Ascending aorta (tissue), 2 donors: Measurements from ENCODE around the gene NSL1. TPM values are rescaled to one million over a fixed set of nuclear protein-coding genes. Genes with fewer than 3 reads are reported as not detected.

ENCODE experiments used
- DNase-seq, 2 donors: peaks; one replicate each; pipeline ENCODE4 v3.0.0-alpha.2; 2019; ENCODE audit warnings: low spot score in 2 of 2
- H3K27ac ChIP-seq, 2 donors: fragments of 200-600 bp; sonication (generic); one replicate each; pipeline ENCODE4 v1.5.1; 2016 to 2017; ENCODE audit warnings: mild to moderate bottlenecking in 1 of 2
- H3K27me3 ChIP-seq: fragments of 200-600 bp; sonication (generic); one replicate; pipeline ENCODE4 v1.5.1; 2017
- H3K36me3 ChIP-seq, 2 donors: fragments of 200-600 bp; sonication (generic); one replicate each; pipeline ENCODE4 v1.5.1; 2016
- H3K4me1 ChIP-seq, 2 donors: fragments of 200-600 bp; sonication (generic); one replicate each; pipeline ENCODE4 v1.5.1; 2016 to 2017; ENCODE audit warnings: mild to moderate bottlenecking in 1 of 2
- H3K4me3 ChIP-seq, 2 donors: fragments of 200-600 bp; sonication (generic); one replicate each; pipeline ENCODE4 v1.5.1; 2016 to 2017; ENCODE audit warnings: mild to moderate bottlenecking in 1 of 2
- H3K9me3 ChIP-seq, 2 donors: fragments of 200-600 bp; sonication (generic); one replicate each; pipeline ENCODE4 v1.5.1; 2016
- CTCF ChIP-seq, 3 experiments: fragments of 200-600 bp in 2 of 3; fragments of 450-650 bp in 1 of 3; sonication (generic) in 2 of 3; IDR thresholded peaks; one replicate each; pipeline ENCODE4 v1.5.1; 2016 to 2019; ENCODE audit warnings: antibody characterized with exemption in 3 of 3, mild to moderate bottlenecking in 1 of 3, moderate library complexity in 1 of 3
- intact Hi-C: fragments of 100-400 bp; cut with DNase I; formaldehyde crosslinking; loops from one replicate; pipeline ENCODE4 v1.15.1; 2023
- total RNA-seq: library from RNA; depleted of rRNA; stranded (reverse); fragments of >200 nt; gene quantifications from one replicate; pipeline ENCODE4 v1.1.0, GENCODE V29; 2016

NSL1 gene
- total RNA-seq, 1 donor from 2014 or later, result 69.1 TPM

- Histone ChIP-seq H3K27me3 (no peaks in the 10 kb centered on the region), H3K36me3 (no peaks in the 10 kb centered on the region), H3K4me1 (no peaks in the 10 kb centered on the region), H3K27ac (no peak overlapping the region), H3K4me3 (no peak overlapping the region), H3K9me3 (peaks cover 7 to 9% of the 10 kb centered on the region in 2 donors)
- intact Hi-C loops, result no loop called here
- TF ChIP-seq CTCF (IDR thresholded peaks at IDR 0.05), result no peak
- DNase-seq, result no peak
Observed at GRCh38 chr1:212827171-212827776, 35.7 kb upstream of the NSL1 start.

GRCh38 chr1:212825798-212826452 is 34.3 kb upstream of the NSL1 start:
- Histone ChIP-seq H3K27me3 (no peaks in the 10 kb centered on the region), H3K9me3 (peaks cover 7 to 9% of the 10 kb centered on the region in 2 donors), H3K4me3 (no peak overlapping the region), H3K27ac (no peak overlapping the region), H3K36me3 (no peaks in the 10 kb centered on the region), H3K4me1 (no peaks in the 10 kb centered on the region)
- DNase-seq, result no peak
- TF ChIP-seq CTCF (IDR thresholded peaks at IDR 0.05), result no peak
- intact Hi-C loops, result no loop called here

GRCh38 chr1:212824201-212824600 is 32.6 kb upstream of the NSL1 start:
- Histone ChIP-seq H3K27ac (no peak overlapping the region), H3K27me3 (no peaks in the 10 kb centered on the region), H3K36me3 (no peaks in the 10 kb centered on the region), H3K4me3 (no peak overlapping the region), H3K4me1 (no peaks in the 10 kb centered on the region), H3K9me3 (peaks cover 7 to 9% of the 10 kb centered on the region in 2 donors)
- DNase-seq, result no peak
- no peak for TF ChIP-seq CTCF (IDR thresholded peaks at IDR 0.05)
- intact Hi-C loops, result no loop called here

GRCh38 chr1:212822956-212823355 is 31.4 kb upstream of the NSL1 start:
- no peak for DNase-seq
- Histone ChIP-seq H3K27me3 (no peaks in the 10 kb centered on the region), H3K9me3 (peaks cover 7 to 9% of the 10 kb centered on the region in 2 donors), H3K36me3 (no peaks in the 10 kb centered on the region), H3K4me3 (no peak overlapping the region), H3K4me1 (no peaks in the 10 kb centered on the region), H3K27ac (no peak overlapping the region)
- no peak for TF ChIP-seq CTCF (IDR thresholded peaks at IDR 0.05)
- intact Hi-C loops, result no loop called here

- TF ChIP-seq CTCF (IDR thresholded peaks at IDR 0.05), result no peak
- no peaks in the 10 kb centered on the region for H3K4me1 ChIP-seq
- no peaks in the 10 kb centered on the region for H3K27me3 ChIP-seq
- intact Hi-C loops, result no loop called here
- DNase-seq, result no peak
- no peak overlapping the region for H3K27ac ChIP-seq
- no peak overlapping the region for H3K4me3 ChIP-seq
- no peaks in the 10 kb centered on the region for H3K36me3 ChIP-seq
- H3K9me3 ChIP-seq, result peaks cover 6 to 7% of the 10 kb centered on the region in 2 donors
Observed at GRCh38 chr1:212820969-212821368, 29.4 kb upstream of the NSL1 start.
